HepG2 (cell line): ENCODE data around the gene TMEM253. TPM values are rescaled to one million over a fixed set of nuclear protein-coding genes. Genes with fewer than 3 reads are reported as not detected.
A peak's percentile ranks its signal among the peaks of the same experiment; 100 is the strongest.

Experiments used
- AGO2 ChIP-seq: fragments of 200-400 bp; formaldehyde crosslinking; optimal IDR thresholded peaks from 2 replicates; pipeline ENCODE3; 2017; ENCODE audit warnings: mild to moderate bottlenecking, low read depth, low read length, moderate library complexity
- ASH2L ChIP-seq: fragments of 300-600, 200-600 bp; sonication (generic); IDR thresholded peaks from 2 replicates; pipeline ENCODE4 v1.7.0; 2017; ENCODE audit warnings: low read depth, mild to moderate bottlenecking, moderate library complexity, mixed read lengths, low read length; ENCODE audit not compliant: insufficient read length
- CREB1 ChIP-seq, 2 experiments: fragments of 450-650 bp in 1 of 2; IDR thresholded peaks; 2 replicates each; pipeline ENCODE4 v1.6.1; 2016 to 2017; ENCODE audit warnings: control low read depth in 1 of 2, mild to moderate bottlenecking in 1 of 2, missing compliant biosample characterization in 1 of 2, missing genetic modification characterization in 1 of 2
- GATA4 ChIP-seq: sonication (generic); IDR thresholded peaks from 2 replicates; pipeline ENCODE4 v1.6.1; 2016; ENCODE audit warnings: antibody characterized with exemption, low read depth, borderline replicate concordance
- MED8 ChIP-seq: sonication (generic); formaldehyde crosslinking; IDR thresholded peaks from 2 replicates; pipeline ENCODE4 v1.8.1; 2023; ENCODE audit warnings: mild to moderate bottlenecking, missing genetic modification reagents; ENCODE audit not compliant: insufficient replicate concordance
- MXD4 ChIP-seq: IDR thresholded peaks from 2 replicates; pipeline ENCODE4 v1.6.1; 2016; ENCODE audit warnings: mild to moderate bottlenecking, missing biosample characterization, missing genetic modification reagents
- RFX1 ChIP-seq: fragments of 450-650 bp; IDR thresholded peaks from 2 replicates; pipeline ENCODE4 v1.6.1; 2017
- RFX5 ChIP-seq: IDR thresholded peaks from 2 replicates; pipeline ENCODE4 v1.6.1; 2011; ENCODE audit warnings: low read depth, low read length, improper control_type of control experiment
- SMC3 ChIP-seq: IDR thresholded peaks from 2 replicates; pipeline ENCODE4 v1.6.1; 2011; ENCODE audit warnings: low read length, improper control_type of control experiment
- ZNF160 ChIP-seq: sonication (generic); formaldehyde crosslinking; IDR thresholded peaks from 2 replicates; pipeline ENCODE4 v1.8.0; 2022; ENCODE audit warnings: mild to moderate bottlenecking, inconsistent platforms, missing genetic modification reagents
- ZNF530 ChIP-seq: sonication (generic); formaldehyde crosslinking; IDR thresholded peaks from 2 replicates; pipeline ENCODE4 v1.5.0; 2020; ENCODE audit warnings: low read depth, mild to moderate bottlenecking, missing genetic modification reagents
- ZNF616 ChIP-seq: sonication (generic); formaldehyde crosslinking; IDR thresholded peaks from 2 replicates; pipeline ENCODE4 v1.5.0; 2020; ENCODE audit warnings: low read depth, mild to moderate bottlenecking, missing genetic modification reagents
- ZNF703 ChIP-seq: sonication (generic); formaldehyde crosslinking; IDR thresholded peaks from 2 replicates; pipeline ENCODE4 v1.5.1; 2020; ENCODE audit warnings: missing genetic modification reagents, mild to moderate bottlenecking, moderate library complexity, borderline replicate concordance
- ZNF792 ChIP-seq: IDR thresholded peaks from 2 replicates; pipeline ENCODE4 v1.6.1; 2016
- polyA plus RNA-seq, 8 experiments: library from polyadenylated mRNA; depleted of rRNA in 3 of 8; stranded (reverse) in 7 of 8; unstranded in 1 of 8; fragments of >200 nt; fragmentation: Illumina TruSeq in 4 of 8; extraction: Trizol in 4 of 8; gene quantifications; 2 replicates each; pipeline versions ENCODE4 v1.2.1 to v1.2.3, GENCODE V29; 2011 to 2016; ENCODE audit warnings: low read depth in 4 of 8, missing spikeins in 1 of 8, mixed read lengths in 1 of 8; ENCODE audit not compliant: insufficient read depth in 1 of 8
- total RNA-seq, 5 experiments: library from RNA; depleted of rRNA; stranded (reverse); fragments of >200 nt; fragmentation: Illumina TruSeq; extraction: Trizol; gene quantifications; 2 replicates each; pipeline ENCODE4 v1.2.3, GENCODE V29; 2016; ENCODE audit warnings: low read depth in 1 of 5
- TF ChIP-seq, protein P1 (sequence below), 2 experiments: fragments of 450-650 bp in 1 of 2; sonication (generic) in 1 of 2; formaldehyde crosslinking in 1 of 2; IDR thresholded peaks; 2 replicates each; pipeline versions ENCODE4 v1.6.1 to v1.8.0; 2016 to 2022; ENCODE audit warnings: antibody characterized with exemption in 1 of 2, mild to moderate bottlenecking in 1 of 2, missing genetic modification reagents in 1 of 2
- TF ChIP-seq, protein P2 (sequence below): sonication (generic); formaldehyde crosslinking; IDR thresholded peaks from 2 replicates; pipeline ENCODE4 v1.5.0; 2020; ENCODE audit warnings: missing genetic modification reagents, mild to moderate bottlenecking, borderline replicate concordance
- TF ChIP-seq, protein P3 (sequence below): sonication (generic); formaldehyde crosslinking; IDR thresholded peaks from 2 replicates; pipeline ENCODE4 v1.8.0; 2022; ENCODE audit warnings: mild to moderate bottlenecking, missing genetic modification reagents, borderline replicate concordance

The TMEM253 gene
- total and polyA plus RNA-seq, 2 of the 13 experiments (the other 11 are each of a cell fraction or from before 2014, with no cell fraction given): 0.29 to 0.45 TPM

DNA sequence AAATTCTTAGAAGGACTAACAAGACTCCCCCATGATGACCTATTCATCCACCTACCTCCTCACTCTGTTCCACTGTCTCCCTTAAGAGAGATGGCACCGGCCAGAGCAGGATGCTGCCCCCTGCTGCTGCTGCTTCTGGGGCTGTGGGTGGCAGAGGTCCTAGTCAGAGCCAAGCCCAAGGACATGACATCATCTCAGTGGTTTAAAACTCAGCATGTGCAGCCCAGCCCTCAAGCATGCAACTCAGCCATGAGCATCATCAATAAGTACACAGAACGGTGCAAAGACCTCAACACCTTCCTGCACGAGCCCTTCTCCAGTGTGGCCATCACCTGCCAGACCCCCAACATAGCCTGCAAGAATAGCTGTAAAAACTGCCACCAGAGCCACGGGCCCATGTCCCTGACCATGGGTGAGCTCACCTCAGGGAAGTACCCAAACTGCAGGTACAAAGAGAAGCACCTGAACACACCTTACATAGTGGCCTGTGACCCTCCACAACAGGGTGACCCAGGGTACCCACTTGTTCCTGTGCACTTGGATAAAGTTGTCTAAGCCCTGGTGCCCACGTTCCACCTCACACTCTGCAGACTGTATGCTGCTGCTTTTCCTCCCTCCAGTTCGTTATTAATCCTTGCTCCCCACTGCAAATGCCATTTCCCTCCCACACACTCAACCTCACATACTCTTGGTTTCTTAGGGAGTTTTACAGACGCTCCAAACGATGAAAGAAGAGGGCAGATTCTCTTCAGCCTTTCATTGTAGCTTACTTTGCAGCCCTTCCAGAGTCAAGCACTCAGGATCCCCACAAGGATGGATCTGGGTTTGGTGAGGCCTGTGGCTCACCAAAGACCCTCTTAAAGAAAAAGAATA is 42.8 kb upstream of the TMEM253 start, which contains the start of gene RNASE8 (continued):
- TF ChIP-seq, protein P1, sequence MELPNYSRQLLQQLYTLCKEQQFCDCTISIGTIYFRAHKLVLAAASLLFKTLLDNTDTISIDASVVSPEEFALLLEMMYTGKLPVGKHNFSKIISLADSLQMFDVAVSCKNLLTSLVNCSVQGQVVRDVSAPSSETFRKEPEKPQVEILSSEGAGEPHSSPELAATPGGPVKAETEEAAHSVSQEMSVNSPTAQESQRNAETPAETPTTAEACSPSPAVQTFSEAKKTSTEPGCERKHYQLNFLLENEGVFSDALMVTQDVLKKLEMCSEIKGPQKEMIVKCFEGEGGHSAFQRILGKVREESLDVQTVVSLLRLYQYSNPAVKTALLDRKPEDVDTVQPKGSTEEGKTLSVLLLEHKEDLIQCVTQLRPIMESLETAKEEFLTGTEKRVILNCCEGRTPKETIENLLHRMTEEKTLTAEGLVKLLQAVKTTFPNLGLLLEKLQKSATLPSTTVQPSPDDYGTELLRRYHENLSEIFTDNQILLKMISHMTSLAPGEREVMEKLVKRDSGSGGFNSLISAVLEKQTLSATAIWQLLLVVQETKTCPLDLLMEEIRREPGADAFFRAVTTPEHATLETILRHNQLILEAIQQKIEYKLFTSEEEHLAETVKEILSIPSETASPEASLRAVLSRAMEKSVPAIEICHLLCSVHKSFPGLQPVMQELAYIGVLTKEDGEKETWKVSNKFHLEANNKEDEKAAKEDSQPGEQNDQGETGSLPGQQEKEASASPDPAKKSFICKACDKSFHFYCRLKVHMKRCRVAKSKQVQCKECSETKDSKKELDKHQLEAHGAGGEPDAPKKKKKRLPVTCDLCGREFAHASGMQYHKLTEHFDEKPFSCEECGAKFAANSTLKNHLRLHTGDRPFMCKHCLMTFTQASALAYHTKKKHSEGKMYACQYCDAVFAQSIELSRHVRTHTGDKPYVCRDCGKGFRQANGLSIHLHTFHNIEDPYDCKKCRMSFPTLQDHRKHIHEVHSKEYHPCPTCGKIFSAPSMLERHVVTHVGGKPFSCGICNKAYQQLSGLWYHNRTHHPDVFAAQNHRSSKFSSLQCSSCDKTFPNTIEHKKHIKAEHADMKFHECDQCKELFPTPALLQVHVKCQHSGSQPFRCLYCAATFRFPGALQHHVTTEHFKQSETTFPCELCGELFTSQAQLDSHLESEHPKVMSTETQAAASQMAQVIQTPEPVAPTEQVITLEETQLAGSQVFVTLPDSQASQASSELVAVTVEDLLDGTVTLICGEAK (IDR thresholded peaks at IDR 0.05): no peak
- TF ChIP-seq, protein P1 (CRISPR knock-in tag; IDR thresholded peaks at IDR 0.05): no peak
- no peak for TF ChIP-seq RFX5
- no peak for TF ChIP-seq AGO2
- TF ChIP-seq ZNF616 (CRISPR knock-in tag): 0 out of 2 replicates have a peak, but pooled peaks have one; percentile 58
- TF ChIP-seq GATA4: no peak
- no peak for TF ChIP-seq ASH2L
- TF ChIP-seq ZNF530 (CRISPR knock-in tag): no peak
- no peak for TF ChIP-seq ZNF703
- 0 out of 2 replicates have a peak, but pooled peaks have one; percentile 30 for TF ChIP-seq CREB1 (IDR thresholded peaks at IDR 0.05)
- TF ChIP-seq CREB1 (CRISPR knock-in tag; IDR thresholded peaks at IDR 0.05): no peak
- TF ChIP-seq ZNF160: no peak
- TF ChIP-seq, protein P2, sequence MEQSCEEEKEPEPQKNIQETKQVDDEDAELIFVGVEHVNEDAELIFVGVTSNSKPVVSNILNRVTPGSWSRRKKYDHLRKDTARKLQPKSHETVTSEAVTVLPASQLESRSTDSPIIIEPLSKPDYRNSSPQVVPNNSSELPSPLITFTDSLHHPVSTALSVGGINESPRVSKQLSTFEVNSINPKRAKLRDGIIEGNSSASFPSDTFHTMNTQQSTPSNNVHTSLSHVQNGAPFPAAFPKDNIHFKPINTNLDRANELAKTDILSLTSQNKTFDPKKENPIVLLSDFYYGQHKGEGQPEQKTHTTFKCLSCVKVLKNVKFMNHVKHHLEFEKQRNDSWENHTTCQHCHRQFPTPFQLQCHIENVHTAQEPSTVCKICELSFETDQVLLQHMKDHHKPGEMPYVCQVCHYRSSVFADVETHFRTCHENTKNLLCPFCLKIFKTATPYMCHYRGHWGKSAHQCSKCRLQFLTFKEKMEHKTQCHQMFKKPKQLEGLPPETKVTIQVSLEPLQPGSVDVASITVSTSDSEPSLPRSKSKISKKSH (CRISPR knock-in tag): no peak
- TF ChIP-seq ZNF792 (CRISPR knock-in tag): no peak
- TF ChIP-seq SMC3: no peak
- no peak for TF ChIP-seq MXD4 (CRISPR knock-in tag)
- TF ChIP-seq RFX1: no peak
- TF ChIP-seq MED8: no peak
- TF ChIP-seq, protein P3, sequence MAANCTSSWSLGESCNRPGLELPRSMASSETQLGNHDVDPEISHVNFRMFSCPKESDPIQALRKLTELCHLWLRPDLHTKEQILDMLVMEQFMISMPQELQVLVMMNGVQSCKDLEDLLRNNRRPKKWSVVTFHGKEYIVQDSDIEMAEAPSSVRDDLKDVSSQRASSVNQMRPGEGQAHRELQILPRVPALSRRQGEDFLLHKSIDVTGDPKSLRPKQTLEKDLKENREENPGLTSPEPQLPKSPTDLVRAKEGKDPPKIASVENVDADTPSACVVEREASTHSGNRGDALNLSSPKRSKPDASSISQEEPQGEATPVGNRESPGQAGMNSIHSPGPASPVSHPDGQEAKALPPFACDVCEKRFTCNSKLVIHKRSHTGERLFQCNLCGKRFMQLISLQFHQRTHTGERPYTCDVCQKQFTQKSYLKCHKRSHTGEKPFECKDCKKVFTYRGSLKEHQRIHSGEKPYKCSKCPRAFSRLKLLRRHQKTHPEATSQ (CRISPR knock-in tag): no peak
